ENCODE measurements around the gene SH3BP4. TPM values are rescaled to one million over a fixed set of nuclear protein-coding genes. Genes with fewer than 3 reads are reported as not detected.

The SH3BP4 gene
- total and polyA plus RNA-seq, 2 of the 13 experiments (the other 11 are each of a cell fraction or from before 2014, with no cell fraction given) = 34.6 to 99.1 TPM

DNA sequence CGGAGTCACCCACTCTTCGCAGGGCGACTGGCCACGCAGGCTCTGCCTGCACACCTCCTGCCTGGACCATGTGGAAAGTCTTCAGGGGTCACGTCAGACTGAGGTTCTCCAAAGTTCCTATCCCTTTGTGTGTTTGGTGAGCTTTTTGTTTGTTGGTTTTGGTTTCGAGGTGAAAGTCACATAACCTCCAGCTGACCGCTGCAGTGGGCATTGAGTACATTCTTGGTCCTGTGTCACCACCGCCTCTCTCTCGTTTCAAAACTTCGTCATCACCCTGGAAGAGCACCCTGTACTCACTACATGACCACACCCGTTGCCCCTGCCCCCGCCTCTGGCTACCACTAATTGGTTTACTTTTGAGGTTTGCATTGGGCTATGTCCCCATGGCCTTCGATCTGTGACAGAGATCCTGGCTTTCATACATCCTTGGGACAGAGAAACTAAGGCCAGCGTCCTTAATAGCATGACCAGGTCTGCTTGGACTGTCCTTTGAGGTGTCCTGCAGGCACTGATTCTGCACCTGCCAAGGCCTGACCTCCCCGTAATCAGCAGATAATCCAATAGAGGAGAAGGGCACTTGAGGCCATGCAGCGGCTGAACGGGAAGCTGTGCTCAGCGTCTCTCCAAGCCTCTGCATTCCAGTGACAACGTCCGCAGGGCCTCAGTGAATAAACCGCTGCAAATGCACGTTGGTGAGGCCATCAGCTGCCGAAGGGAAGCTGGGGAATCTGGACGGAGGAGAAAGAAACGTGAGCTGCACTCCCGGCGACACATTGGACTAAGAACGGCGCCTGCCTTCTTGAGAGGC lies 46.8 kb downstream of the SH3BP4 start (continued):
- TF ChIP-seq, protein P1, sequence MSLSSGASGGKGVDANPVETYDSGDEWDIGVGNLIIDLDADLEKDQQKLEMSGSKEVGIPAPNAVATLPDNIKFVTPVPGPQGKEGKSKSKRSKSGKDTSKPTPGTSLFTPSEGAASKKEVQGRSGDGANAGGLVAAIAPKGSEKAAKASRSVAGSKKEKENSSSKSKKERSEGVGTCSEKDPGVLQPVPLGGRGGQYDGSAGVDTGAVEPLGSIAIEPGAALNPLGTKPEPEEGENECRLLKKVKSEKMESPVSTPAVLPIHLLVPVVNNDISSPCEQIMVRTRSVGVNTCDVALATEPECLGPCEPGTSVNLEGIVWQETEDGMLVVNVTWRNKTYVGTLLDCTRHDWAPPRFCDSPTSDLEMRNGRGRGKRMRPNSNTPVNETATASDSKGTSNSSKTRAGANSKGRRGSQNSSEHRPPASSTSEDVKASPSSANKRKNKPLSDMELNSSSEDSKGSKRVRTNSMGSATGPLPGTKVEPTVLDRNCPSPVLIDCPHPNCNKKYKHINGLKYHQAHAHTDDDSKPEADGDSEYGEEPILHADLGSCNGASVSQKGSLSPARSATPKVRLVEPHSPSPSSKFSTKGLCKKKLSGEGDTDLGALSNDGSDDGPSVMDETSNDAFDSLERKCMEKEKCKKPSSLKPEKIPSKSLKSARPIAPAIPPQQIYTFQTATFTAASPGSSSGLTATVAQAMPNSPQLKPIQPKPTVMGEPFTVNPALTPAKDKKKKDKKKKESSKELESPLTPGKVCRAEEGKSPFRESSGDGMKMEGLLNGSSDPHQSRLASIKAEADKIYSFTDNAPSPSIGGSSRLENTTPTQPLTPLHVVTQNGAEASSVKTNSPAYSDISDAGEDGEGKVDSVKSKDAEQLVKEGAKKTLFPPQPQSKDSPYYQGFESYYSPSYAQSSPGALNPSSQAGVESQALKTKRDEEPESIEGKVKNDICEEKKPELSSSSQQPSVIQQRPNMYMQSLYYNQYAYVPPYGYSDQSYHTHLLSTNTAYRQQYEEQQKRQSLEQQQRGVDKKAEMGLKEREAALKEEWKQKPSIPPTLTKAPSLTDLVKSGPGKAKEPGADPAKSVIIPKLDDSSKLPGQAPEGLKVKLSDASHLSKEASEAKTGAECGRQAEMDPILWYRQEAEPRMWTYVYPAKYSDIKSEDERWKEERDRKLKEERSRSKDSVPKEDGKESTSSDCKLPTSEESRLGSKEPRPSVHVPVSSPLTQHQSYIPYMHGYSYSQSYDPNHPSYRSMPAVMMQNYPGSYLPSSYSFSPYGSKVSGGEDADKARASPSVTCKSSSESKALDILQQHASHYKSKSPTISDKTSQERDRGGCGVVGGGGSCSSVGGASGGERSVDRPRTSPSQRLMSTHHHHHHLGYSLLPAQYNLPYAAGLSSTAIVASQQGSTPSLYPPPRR (CRISPR knock-in tag; IDR thresholded peaks at IDR 0.05; ENCODE audit: borderline replicate concordance) = peak; percentile 67
- no peak for TF ChIP-seq FOXP1 (IDR thresholded peaks at IDR 0.05)
- peak; percentile 51; the same call in 1 of the 2 replicates for TF ChIP-seq FOXP1 (CRISPR knock-in tag; IDR thresholded peaks at IDR 0.05)
- TF ChIP-seq NR2F2 (IDR thresholded peaks at IDR 0.05; ENCODE audit: borderline replicate concordance, low read depth) = peak; percentile 33; the same call in 1 of the 2 replicates
- TF ChIP-seq ZNF749 (CRISPR knock-in tag; IDR thresholded peaks at IDR 0.05; ENCODE audit: borderline replicate concordance) = no peak
- no peak for TF ChIP-seq ZNF678 (CRISPR knock-in tag; IDR thresholded peaks at IDR 0.05)
- TF ChIP-seq IRF2 (CRISPR knock-in tag; IDR thresholded peaks at IDR 0.05) = peak; percentile 37; the same call in 1 of the 2 replicates
- 0 out of 2 replicates have a peak, but pooled peaks have one; percentile 27 for TF ChIP-seq ZNF329 (CRISPR knock-in tag; IDR thresholded peaks at IDR 0.05; ENCODE audit: low read depth)
- TF ChIP-seq ZNF619 (CRISPR knock-in tag; IDR thresholded peaks at IDR 0.05) = no peak
- TF ChIP-seq, protein P2, sequence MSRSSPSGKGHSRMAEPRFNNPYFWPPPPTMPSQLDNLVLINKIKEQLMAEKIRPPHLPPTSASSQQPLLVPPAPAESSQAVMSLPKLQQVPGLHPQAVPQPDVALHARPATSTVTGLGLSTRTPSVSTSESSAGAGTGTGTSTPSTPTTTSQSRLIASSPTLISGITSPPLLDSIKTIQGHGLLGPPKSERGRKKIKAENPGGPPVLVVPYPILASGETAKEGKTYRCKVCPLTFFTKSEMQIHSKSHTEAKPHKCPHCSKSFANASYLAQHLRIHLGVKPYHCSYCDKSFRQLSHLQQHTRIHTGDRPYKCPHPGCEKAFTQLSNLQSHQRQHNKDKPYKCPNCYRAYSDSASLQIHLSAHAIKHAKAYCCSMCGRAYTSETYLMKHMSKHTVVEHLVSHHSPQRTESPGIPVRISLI (CRISPR knock-in tag; IDR thresholded peaks at IDR 0.05; ENCODE audit: borderline replicate concordance) = no peak
- TF ChIP-seq MED13 (CRISPR knock-in tag; IDR thresholded peaks at IDR 0.05) = no peak
- TF ChIP-seq ISX (CRISPR knock-in tag; conservative IDR thresholded peaks at IDR 0.05) = no peak
- no peak for TF ChIP-seq TAF15 (IDR thresholded peaks at IDR 0.05; ENCODE audit: low read depth, low read length, poor library complexity, severe bottlenecking)
- TF ChIP-seq POLR2AphosphoS5 (IDR thresholded peaks at IDR 0.05; ENCODE audit: low read depth, low read length) = no peak
- no peak for TF ChIP-seq HDAC6 (IDR thresholded peaks at IDR 0.05; ENCODE audit: low read depth, low read length)
- TF ChIP-seq ZNF644 (CRISPR knock-in tag; IDR thresholded peaks at IDR 0.05; ENCODE audit: low read depth) = peak; percentile 61
- TF ChIP-seq SKI (IDR thresholded peaks at IDR 0.05; ENCODE audit: partially characterized antibody) = peak; percentile 66
- TF ChIP-seq HHEX (CRISPR knock-in tag; IDR thresholded peaks at IDR 0.05) = no peak
- TF ChIP-seq HNRNPH1 (optimal IDR thresholded peaks at IDR 0.05; ENCODE audit: low read depth, low read length) = no peak
- TF ChIP-seq, protein P3, sequence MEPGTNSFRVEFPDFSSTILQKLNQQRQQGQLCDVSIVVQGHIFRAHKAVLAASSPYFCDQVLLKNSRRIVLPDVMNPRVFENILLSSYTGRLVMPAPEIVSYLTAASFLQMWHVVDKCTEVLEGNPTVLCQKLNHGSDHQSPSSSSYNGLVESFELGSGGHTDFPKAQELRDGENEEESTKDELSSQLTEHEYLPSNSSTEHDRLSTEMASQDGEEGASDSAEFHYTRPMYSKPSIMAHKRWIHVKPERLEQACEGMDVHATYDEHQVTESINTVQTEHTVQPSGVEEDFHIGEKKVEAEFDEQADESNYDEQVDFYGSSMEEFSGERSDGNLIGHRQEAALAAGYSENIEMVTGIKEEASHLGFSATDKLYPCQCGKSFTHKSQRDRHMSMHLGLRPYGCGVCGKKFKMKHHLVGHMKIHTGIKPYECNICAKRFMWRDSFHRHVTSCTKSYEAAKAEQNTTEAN (CRISPR knock-in tag; conservative IDR thresholded peaks at IDR 0.05) = no peak
- 0 out of 2 replicates have a peak, but pooled peaks have one; percentile 44 for TF ChIP-seq RBAK (CRISPR knock-in tag; IDR thresholded peaks at IDR 0.05)
- peak; percentile 85 for TF ChIP-seq RXRA (CRISPR knock-in tag; IDR thresholded peaks at IDR 0.05)
- TF ChIP-seq SP140L (CRISPR knock-in tag; IDR thresholded peaks at IDR 0.05; ENCODE audit: borderline replicate concordance) = no peak
- no peak for TF ChIP-seq ZNF234 (CRISPR knock-in tag; conservative IDR thresholded peaks at IDR 0.05)
- no peak for TF ChIP-seq SUZ12 (IDR thresholded peaks at IDR 0.05; ENCODE audit: low read depth, low read length)

All from HepG2 (cell line).